ENCODE data around the gene ATP5PF. TPM values are rescaled to one million over a fixed set of nuclear protein-coding genes. Genes with fewer than 3 reads are reported as not detected.
"Not testable (repeated sequence)": the region's sequence is repeated elsewhere in the genome, so short reads cannot be mapped to it uniquely, and the experiment has no call there.

ATP5PF gene, protein sequence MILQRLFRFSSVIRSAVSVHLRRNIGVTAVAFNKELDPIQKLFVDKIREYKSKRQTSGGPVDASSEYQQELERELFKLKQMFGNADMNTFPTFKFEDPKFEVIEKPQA
- total RNA-seq: 73.9 and 78.3 TPM in 2 replicates

DNA sequence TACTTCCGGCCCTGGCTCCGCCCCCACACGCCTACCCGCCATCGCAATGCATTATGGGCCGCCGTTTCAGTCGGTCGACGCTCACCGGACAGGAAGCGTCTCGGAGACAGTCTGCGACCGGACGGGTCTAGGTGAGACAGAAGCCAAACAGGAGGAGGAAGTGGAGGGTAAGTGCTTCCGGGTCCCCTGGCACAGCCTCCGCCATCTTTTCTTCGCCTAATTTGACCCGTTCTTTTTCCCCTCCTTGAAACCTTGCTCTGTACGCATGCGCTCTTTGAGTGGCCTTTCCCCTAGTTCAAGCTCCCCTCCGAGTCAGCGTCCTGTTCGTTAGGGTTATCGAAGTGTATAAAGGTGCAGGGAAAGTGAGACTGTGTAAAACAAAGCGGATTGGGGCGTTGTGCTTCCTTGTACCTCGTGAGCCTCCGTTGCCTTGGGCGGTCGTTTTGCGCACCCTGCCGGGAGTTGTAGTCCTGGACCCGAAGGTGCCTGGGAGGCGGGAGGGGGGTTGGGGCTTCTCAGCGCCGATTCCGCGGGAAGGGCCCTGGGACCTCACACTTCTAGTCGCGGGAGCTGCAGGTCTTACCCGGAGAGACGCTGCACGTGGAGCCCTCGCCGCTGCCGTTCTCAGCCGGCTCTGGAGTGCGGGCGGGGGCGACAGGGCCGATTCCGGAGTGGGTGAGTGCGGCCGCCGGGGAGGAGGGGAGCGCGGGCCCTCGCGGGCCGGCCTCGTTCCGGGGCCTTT is at the start of gene ATP5PF, which contains the start of gene GABPA:
Gene ATP5PF, minus strand, starts transcription at position 1 of the 742 bp plus-strand sequence. CDS start 5,110 bp downstream, outside the sequence.
Gene GABPA, plus strand, starts transcription at position 69 of the 742 bp plus-strand sequence. CDS start 6,627 bp downstream, outside the sequence.
- peak within 1 kb of the TSS; percentile 100 for H3K27ac Mint-ChIP-seq
- no peaks in the 10 kb centered on the region for H3K27me3 Mint-ChIP-seq
- intact Hi-C loops (cut with micrococcal nuclease): loop anchor here (1.0 kb wide), 10 partner anchors 27 to 559 kb away; partner anchors contain the start of genes JAM2 and MRPL39
- peak within 1 kb of the TSS; percentile 100 for H3K4me3 Mint-ChIP-seq
- peak; percentile 98 for DNase-seq
- H3K4me1 Mint-ChIP-seq: peaks cover 61% of the 10 kb centered on the region
- H3K9me3 Mint-ChIP-seq: no peaks in the 10 kb centered on the region
- POLR2A ChIA-PET: interaction anchor here (0.6 to 2.2 kb wide), 6 partner anchors 14 to 1794 kb away, joined by 3 to 25 read pairs (median 4); partner anchors contain the start of genes JAM2 and MRPL39
- CTCF ChIA-PET: interaction anchor here (1.2 to 1.8 kb wide), 3 partner anchors 127 to 435 kb away, joined by 3 to 11 read pairs (median 3); partner anchors contain the start of gene APP
- H3K36me3 Mint-ChIP-seq (ENCODE audit: low read depth): peaks cover 33% of the 10 kb centered on the region
- ATAC-seq (ENCODE audit: low read depth): peak; percentile 87
- TF ChIP-seq, protein P1, sequence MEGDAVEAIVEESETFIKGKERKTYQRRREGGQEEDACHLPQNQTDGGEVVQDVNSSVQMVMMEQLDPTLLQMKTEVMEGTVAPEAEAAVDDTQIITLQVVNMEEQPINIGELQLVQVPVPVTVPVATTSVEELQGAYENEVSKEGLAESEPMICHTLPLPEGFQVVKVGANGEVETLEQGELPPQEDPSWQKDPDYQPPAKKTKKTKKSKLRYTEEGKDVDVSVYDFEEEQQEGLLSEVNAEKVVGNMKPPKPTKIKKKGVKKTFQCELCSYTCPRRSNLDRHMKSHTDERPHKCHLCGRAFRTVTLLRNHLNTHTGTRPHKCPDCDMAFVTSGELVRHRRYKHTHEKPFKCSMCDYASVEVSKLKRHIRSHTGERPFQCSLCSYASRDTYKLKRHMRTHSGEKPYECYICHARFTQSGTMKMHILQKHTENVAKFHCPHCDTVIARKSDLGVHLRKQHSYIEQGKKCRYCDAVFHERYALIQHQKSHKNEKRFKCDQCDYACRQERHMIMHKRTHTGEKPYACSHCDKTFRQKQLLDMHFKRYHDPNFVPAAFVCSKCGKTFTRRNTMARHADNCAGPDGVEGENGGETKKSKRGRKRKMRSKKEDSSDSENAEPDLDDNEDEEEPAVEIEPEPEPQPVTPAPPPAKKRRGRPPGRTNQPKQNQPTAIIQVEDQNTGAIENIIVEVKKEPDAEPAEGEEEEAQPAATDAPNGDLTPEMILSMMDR (IDR thresholded peaks at IDR 0.05): no peak

DNA sequence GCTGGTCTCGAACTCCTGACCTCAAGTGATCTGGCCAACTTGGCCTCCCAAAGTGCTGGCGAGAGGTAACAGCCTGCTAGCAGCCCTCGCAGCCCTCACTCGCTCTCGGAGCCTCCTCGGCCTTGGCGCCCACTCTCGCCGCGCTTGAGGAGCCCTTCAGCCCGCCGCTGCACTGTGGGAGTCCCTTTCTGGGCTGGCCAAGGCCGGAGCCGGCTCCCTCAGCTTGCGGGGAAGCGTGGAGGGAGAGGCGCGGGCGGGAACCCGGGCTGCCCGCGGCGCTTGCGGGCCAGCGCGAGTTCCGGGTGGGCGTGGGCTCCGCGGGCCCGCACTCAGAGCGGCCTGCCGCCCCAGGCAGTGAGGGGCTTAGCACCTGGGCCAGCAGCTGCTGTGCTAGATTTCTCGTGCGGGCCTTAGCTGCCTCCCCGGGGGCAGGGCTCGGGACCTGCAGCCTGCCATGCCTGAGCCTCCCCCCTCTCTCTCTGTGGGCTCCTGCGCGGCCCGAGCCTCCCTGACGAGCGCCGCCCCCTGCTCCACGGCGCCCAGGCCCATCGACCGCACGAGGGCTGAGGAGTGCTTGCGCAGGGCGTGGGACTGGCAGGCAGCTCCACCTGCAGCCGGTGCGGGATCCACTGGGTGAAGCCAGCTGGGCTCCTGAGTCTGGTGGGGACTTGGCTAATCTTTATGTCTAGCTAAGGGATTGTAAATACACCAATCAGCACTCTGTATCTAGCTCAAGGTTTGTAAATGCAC is 43.6 kb upstream of the ATP5PF start:
- CTCF ChIA-PET; POLR2A ChIA-PET; H3K36me3 Mint-ChIP-seq (ENCODE audit: low read depth); H3K4me3 Mint-ChIP-seq; H3K27me3 Mint-ChIP-seq; H3K9me3 Mint-ChIP-seq; ATAC-seq (ENCODE audit: low read depth); H3K4me1 Mint-ChIP-seq; DNase-seq; intact Hi-C loops (cut with micrococcal nuclease); H3K27ac Mint-ChIP-seq: not testable (repeated sequence)

DNA sequence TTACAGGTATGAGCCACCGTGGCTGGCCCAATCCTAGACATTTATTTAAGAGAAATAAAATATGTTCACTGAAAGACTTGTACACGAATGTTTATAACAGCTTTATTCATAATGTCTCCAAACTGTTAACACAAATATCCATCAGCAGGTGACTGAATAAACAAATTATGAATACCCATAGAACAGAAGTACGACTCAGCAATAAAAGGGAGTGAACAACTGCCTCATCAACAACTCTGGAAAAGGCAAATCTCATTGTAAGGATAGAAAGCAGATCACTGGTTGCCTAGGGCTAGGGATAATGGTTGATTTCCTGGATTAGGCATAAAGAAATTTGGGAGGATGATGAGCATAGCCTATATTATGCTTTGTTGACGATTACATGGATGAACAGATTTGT is 41.7 kb upstream of the ATP5PF start:
- no peak for DNase-seq
- H3K27me3 Mint-ChIP-seq: no peaks in the 10 kb centered on the region
- TF ChIP-seq, protein P1 (IDR thresholded peaks at IDR 0.05): no peak
- H3K4me1 Mint-ChIP-seq: peaks cover 8% of the 10 kb centered on the region
- ATAC-seq (ENCODE audit: low read depth): no peak
- no peaks in the 10 kb centered on the region for H3K9me3 Mint-ChIP-seq
- ChIA-PET CTCF (no interaction called here), POLR2A (no interaction called here)
- no peak overlapping the region for H3K4me3 Mint-ChIP-seq
- H3K27ac Mint-ChIP-seq: no peak overlapping the region
- intact Hi-C loops (cut with micrococcal nuclease): no loop called here
- H3K36me3 Mint-ChIP-seq (ENCODE audit: low read depth): peaks cover 3% of the 10 kb centered on the region

DNA sequence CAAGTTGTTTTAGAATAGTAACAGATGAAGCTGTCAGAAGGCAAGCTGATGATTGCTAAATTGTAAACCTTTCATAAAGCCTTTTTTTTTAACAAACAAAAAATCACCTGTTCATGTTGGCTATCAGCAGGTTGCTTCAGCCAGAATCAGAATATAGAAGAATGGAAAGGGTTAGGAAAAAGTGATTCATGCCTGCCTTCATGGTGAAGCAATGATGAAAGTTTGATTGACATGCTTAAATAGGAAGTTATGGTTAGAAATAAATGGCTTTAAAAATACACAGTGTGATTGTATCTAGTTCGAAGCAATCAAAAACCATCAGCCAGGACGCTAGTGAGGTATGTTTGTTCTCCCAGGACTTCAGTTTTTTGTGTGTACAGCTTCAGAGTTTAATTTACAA is 38.0 kb upstream of the ATP5PF start:
- POLR2A ChIA-PET: no interaction called here
- no peaks in the 10 kb centered on the region for H3K9me3 Mint-ChIP-seq
- peak overlapping the region; percentile 11 for H3K27ac Mint-ChIP-seq
- TF ChIP-seq, protein P1 (IDR thresholded peaks at IDR 0.05): no peak
- peaks cover 20% of the 10 kb centered on the region for H3K36me3 Mint-ChIP-seq (ENCODE audit: low read depth)
- peaks cover 9% of the 10 kb centered on the region for H3K4me1 Mint-ChIP-seq
- no peak overlapping the region for H3K4me3 Mint-ChIP-seq
- ATAC-seq (ENCODE audit: low read depth) (no peak), DNase-seq (no peak)
- intact Hi-C loops (cut with micrococcal nuclease): no loop called here
- no peaks in the 10 kb centered on the region for H3K27me3 Mint-ChIP-seq
- CTCF ChIA-PET: no interaction called here

DNA sequence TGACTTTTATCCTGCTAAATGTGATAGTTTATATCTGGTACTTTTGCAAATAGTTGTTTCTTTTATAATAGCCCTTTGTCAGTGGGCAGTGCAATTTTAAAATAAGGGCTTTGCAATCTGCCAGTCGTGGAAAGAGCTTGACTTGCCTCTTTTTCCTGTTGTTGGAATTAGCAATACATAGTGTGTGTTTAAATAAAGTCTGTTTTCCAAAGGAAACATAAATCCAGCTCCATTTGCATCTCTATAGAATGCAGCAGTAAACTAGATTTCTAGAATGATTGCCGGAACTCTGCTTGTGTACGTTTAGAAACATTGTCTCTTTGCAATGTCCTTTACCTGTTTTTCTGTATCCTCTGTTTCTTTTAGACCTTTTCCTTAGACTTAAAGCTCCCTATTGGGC is 33.2 kb upstream of the ATP5PF start:
- POLR2A ChIA-PET: interaction anchor here (0.6 kb wide), 1 partner anchor 168 kb away, joined by 3 read pairs; no protein-coding TSS in a partner anchor
- Mint-ChIP-seq H3K27ac (no peak overlapping the region), H3K4me1 (peaks cover 8% of the 10 kb centered on the region)

More for the DNA sequence above, 33.2 kb upstream of the ATP5PF start:
- TF ChIP-seq, protein P1 (IDR thresholded peaks at IDR 0.05): no peak
- Mint-ChIP-seq H3K36me3 (ENCODE audit: low read depth) (peaks cover 64% of the 10 kb centered on the region), H3K27me3 (no peaks in the 10 kb centered on the region), H3K9me3 (no peaks in the 10 kb centered on the region), H3K4me3 (no peak overlapping the region)
- intact Hi-C loops (cut with micrococcal nuclease): no loop called here
- CTCF ChIA-PET: interaction anchor here (0.9 kb wide), 1 partner anchor 159 kb away, joined by 3 read pairs; no protein-coding TSS in a partner anchor
- no peak for DNase-seq
- no peak for ATAC-seq (ENCODE audit: low read depth)

Measured in activated B cell treated with CpG ODN at 0.5 μM for 24 hours (primary cell).